Activated naive CD4-positive, alpha-beta T cell (primary cell): ENCODE results near the gene SURF6.
"Not testable (repeated sequence)": the region's sequence is repeated elsewhere in the genome, so short reads cannot be mapped to it uniquely, and the experiment has no call there.

Source experiments
- DNase-seq, 4 experiments: peaks; one replicate each; lab custom pipeline; 2025; lab: John Stamatoyannopoulos, UW

The SURF6 gene

GRCh38 chr9:133327834-133328484 is 8.0 kb downstream of the SURF6 start:
- DNase-seq = no peak

- not testable (repeated sequence) for DNase-seq
Observed at GRCh38 chr9:133327021-133327420, 9.0 kb downstream of the SURF6 start.

GRCh38 chr9:133323991-133324703 is 11.8 kb downstream of the SURF6 start:
- no peak for DNase-seq

GRCh38 chr9:133323211-133323610 is 12.8 kb downstream of the SURF6 start:
- DNase-seq = no peak

GRCh38 chr9:133322701-133323100 is 13.3 kb downstream of the SURF6 start:
- no peak for DNase-seq

GRCh38 chr9:133321411-133321935 is 14.5 kb downstream of the SURF6 start:
- DNase-seq = no peak

GRCh38 chr9:133320421-133320881 is 15.5 kb downstream of the SURF6 start:
- DNase-seq = no peak

GRCh38 chr9:133317551-133317950 is 18.4 kb downstream of the SURF6 start:
- not testable (repeated sequence) for DNase-seq

- no peak for DNase-seq
Observed at GRCh38 chr9:133315997-133316396, 20.0 kb downstream of the SURF6 start.

- no peak for DNase-seq
Observed at GRCh38 chr9:133309608-133310007, 26.4 kb downstream of the SURF6 start.

GRCh38 chr9:133307301-133307700 is 28.7 kb downstream of the SURF6 start:
- no peak for DNase-seq

- DNase-seq = no peak
Observed at GRCh38 chr9:133306242-133307204, 29.5 kb downstream of the SURF6 start.

GRCh38 chr9:133305731-133306130 is 30.3 kb downstream of the SURF6 start:
- DNase-seq = no peak

- no peak for DNase-seq
Observed at GRCh38 chr9:133304477-133305377, 31.3 kb downstream of the SURF6 start.

GRCh38 chr9:133304158-133304470 is 31.9 kb downstream of the SURF6 start:
- no peak for DNase-seq

GRCh38 chr9:133303266-133304157 is 32.5 kb downstream of the SURF6 start:
- DNase-seq = no peak

GRCh38 chr9:133301253-133302230 is 34.4 kb downstream of the SURF6 start:
- DNase-seq = no peak

GRCh38 chr9:133299996-133300395 is 36.0 kb downstream of the SURF6 start:
- DNase-seq = not testable (repeated sequence)

GRCh38 chr9:133294257-133294656 is 41.7 kb downstream of the SURF6 start:
- DNase-seq = no peak
